ENCODE data around the gene NOL8. TPM values are rescaled to one million over a fixed set of nuclear protein-coding genes. Genes with fewer than 3 reads are reported as not detected.

NOL8 gene
- total and polyA plus RNA-seq, 3 donors from 2014 or later, result 12.5 to 60.5 (median 46.0) TPM

DNA sequence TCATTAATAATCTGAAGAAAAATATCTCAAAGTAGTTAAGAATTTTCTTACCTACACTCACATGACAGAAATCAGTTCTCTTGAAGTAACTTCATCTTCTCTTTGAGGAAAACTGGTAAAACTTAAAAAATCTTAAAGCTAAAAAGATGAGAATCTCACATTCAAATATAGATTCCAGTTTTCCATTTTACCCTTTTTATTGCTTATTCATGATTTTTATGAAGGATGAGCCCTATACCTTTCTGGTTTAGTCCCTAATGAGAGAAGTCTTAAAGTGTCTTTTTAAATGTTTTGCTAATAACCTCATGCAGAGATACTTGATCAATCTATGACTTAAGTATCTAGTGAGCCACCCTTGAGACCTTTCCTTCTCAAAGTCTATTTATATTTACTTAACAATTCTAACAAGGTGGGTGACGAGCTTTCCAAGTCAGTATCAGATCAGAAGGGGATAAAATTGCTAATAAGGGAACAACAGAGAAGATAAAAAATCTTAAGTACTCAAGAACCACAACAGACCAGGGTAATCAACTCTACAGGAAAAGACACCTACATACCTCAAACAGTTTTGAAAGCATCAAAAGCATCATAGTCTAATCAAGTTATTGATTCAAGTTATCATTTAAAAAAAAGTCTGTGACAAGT is 34.2 kb downstream of the NOL8 start:
- H3K27me3 ChIP-seq, result no peaks in the 10 kb centered on the region
- peaks cover 25% of the 10 kb centered on the region for H3K4me1 ChIP-seq
- intact Hi-C loops (cut with DNase I; ENCODE audit: low total_unique reads), result no loop called here
- WGBS, 2 donors, result 81% methylated on average over 1 of the region's 1 CpG
- H3K36me3 ChIP-seq (ENCODE audit: low read depth, missing control alignments), result no peaks in the 10 kb centered on the region
- H3K9me3 ChIP-seq, result no peaks in the 10 kb centered on the region
- no peak for TF ChIP-seq POLR2A (IDR thresholded peaks at IDR 0.05)
- TF ChIP-seq, protein P1, sequence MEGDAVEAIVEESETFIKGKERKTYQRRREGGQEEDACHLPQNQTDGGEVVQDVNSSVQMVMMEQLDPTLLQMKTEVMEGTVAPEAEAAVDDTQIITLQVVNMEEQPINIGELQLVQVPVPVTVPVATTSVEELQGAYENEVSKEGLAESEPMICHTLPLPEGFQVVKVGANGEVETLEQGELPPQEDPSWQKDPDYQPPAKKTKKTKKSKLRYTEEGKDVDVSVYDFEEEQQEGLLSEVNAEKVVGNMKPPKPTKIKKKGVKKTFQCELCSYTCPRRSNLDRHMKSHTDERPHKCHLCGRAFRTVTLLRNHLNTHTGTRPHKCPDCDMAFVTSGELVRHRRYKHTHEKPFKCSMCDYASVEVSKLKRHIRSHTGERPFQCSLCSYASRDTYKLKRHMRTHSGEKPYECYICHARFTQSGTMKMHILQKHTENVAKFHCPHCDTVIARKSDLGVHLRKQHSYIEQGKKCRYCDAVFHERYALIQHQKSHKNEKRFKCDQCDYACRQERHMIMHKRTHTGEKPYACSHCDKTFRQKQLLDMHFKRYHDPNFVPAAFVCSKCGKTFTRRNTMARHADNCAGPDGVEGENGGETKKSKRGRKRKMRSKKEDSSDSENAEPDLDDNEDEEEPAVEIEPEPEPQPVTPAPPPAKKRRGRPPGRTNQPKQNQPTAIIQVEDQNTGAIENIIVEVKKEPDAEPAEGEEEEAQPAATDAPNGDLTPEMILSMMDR (IDR thresholded peaks at IDR 0.05), result no peak
- H3K4me3 ChIP-seq, result no peak overlapping the region
- no peak for DNase-seq
- H3K27ac ChIP-seq, result no peak overlapping the region

GRCh38 chr9:92289708-92290390 is 35.3 kb downstream of the NOL8 start:
- intact Hi-C loops (cut with DNase I; ENCODE audit: low total_unique reads), result no loop called here
- WGBS, 2 donors, result 96 to 97% methylated on average over 5 of the region's 5 CpGs
- Histone ChIP-seq H3K27me3 (no peaks in the 10 kb centered on the region), H3K9me3 (no peaks in the 10 kb centered on the region), H3K27ac (no peak overlapping the region), H3K4me1 (peaks cover 21% of the 10 kb centered on the region), H3K4me3 (no peak overlapping the region), H3K36me3 (ENCODE audit: low read depth, missing control alignments) (no peaks in the 10 kb centered on the region)
- DNase-seq, result no peak
- TF ChIP-seq, protein P1 (IDR thresholded peaks at IDR 0.05), result no peak

GRCh38 chr9:92279302-92279701 is 45.8 kb downstream of the NOL8 start:
- DNase-seq, result no peak
- Histone ChIP-seq H3K4me3 (no peak overlapping the region), H3K36me3 (ENCODE audit: low read depth, missing control alignments) (no peaks in the 10 kb centered on the region), H3K27ac (no peak overlapping the region), H3K27me3 (no peaks in the 10 kb centered on the region), H3K9me3 (no peaks in the 10 kb centered on the region), H3K4me1 (no peaks in the 10 kb centered on the region)
- intact Hi-C loops (cut with DNase I; ENCODE audit: low total_unique reads), result no loop called here
- 87 to 100% methylated on average over 1 of the region's 1 CpG for WGBS, 2 donors
- TF ChIP-seq, protein P1 (IDR thresholded peaks at IDR 0.05), result no peak
- no peak for TF ChIP-seq POLR2A (IDR thresholded peaks at IDR 0.05)

DNA sequence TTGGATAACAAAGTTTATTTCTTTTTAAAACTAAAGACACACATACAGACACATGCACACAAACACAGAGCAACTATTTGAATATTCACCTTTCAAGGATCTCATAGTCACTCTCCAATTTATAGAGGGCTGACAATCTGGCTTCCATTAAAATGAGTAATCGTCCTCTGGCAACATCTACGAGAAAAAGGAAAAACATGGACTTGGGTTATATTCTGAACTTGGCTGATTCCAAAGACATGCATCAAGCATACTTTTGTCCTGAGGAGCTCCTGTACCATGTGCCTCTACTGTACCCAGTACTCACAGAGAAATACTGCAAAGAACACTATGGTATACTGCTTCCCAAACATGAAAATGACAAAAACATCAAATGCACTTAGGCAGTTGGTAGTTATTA is 47.0 kb downstream of the NOL8 start:
- H3K4me3 ChIP-seq, result no peak overlapping the region
- WGBS, 2 donors, result 80% methylated on average over 2 of the region's 2 CpGs
- no peak overlapping the region for H3K27ac ChIP-seq
- TF ChIP-seq POLR2A (IDR thresholded peaks at IDR 0.05), result no peak
- TF ChIP-seq, protein P1 (IDR thresholded peaks at IDR 0.05), result no peak
- no peaks in the 10 kb centered on the region for H3K27me3 ChIP-seq
- no peak for DNase-seq
- no peaks in the 10 kb centered on the region for H3K9me3 ChIP-seq
- no peaks in the 10 kb centered on the region for H3K36me3 ChIP-seq (ENCODE audit: low read depth, missing control alignments)
- H3K4me1 ChIP-seq, result no peaks in the 10 kb centered on the region
- intact Hi-C loops (cut with DNase I; ENCODE audit: low total_unique reads), result no loop called here

Measured in testis (tissue), 3 donors.